ENCODE results near the gene CENPP. TPM values are rescaled to one million over a fixed set of nuclear protein-coding genes. Genes with fewer than 3 reads are reported as not detected.

CENPP gene
- total RNA-seq, 1 experiment from 2014 or later = 4.2 TPM

GRCh38 chr9:92506184-92506857, 180.6 kb downstream of the CENPP start:
- H3K36me3 Mint-ChIP-seq (ENCODE audit: insufficient read depth, unreplicated experiment) = peaks cover 17% of the 10 kb centered on the region
- H3K27me3 Mint-ChIP-seq (ENCODE audit: insufficient read depth, unreplicated experiment) = no peaks in the 10 kb centered on the region
- intact Hi-C loops (cut with micrococcal nuclease) = loop anchor here (1.0 to 10.0 kb wide), 5 partner anchors 66 to 288 kb away; partner anchors contain the start of genes CENPP and NOL8
- H3K9me3 Mint-ChIP-seq (ENCODE audit: unreplicated experiment) = no peaks in the 10 kb centered on the region
- peak overlapping the region; percentile 82 for H3K27ac Mint-ChIP-seq (ENCODE audit: low read depth, unreplicated experiment)
- ChIA-PET POLR2A (interaction anchor here (0.5 to 6.3 kb wide), 26 partner anchors 10 to 328 kb away, joined by 3 to 64 read pairs (median 4); partner anchors contain the start of genes ASPN, CENPP, IPPK and NOL8), CTCF (interaction anchor here (1.0 kb wide), 1 partner anchor 10 kb away, joined by 4 read pairs; no protein-coding TSS in a partner anchor)
- H3K4me3 Mint-ChIP-seq (ENCODE audit: unreplicated experiment) = peak overlapping the region; percentile 72
- TF ChIP-seq, protein P1, sequence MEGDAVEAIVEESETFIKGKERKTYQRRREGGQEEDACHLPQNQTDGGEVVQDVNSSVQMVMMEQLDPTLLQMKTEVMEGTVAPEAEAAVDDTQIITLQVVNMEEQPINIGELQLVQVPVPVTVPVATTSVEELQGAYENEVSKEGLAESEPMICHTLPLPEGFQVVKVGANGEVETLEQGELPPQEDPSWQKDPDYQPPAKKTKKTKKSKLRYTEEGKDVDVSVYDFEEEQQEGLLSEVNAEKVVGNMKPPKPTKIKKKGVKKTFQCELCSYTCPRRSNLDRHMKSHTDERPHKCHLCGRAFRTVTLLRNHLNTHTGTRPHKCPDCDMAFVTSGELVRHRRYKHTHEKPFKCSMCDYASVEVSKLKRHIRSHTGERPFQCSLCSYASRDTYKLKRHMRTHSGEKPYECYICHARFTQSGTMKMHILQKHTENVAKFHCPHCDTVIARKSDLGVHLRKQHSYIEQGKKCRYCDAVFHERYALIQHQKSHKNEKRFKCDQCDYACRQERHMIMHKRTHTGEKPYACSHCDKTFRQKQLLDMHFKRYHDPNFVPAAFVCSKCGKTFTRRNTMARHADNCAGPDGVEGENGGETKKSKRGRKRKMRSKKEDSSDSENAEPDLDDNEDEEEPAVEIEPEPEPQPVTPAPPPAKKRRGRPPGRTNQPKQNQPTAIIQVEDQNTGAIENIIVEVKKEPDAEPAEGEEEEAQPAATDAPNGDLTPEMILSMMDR (IDR thresholded peaks at IDR 0.05; ENCODE audit: unreplicated experiment) = no peak
- H3K4me1 Mint-ChIP-seq (ENCODE audit: insufficient read depth, unreplicated experiment) = peaks cover 36% of the 10 kb centered on the region
- no TSS peak for BruUV-seq (replicated peaks)
- peak; percentile 98 for DNase-seq (ENCODE audit: unreplicated experiment)

GRCh38 chr9:92507005-92507404, 181.3 kb downstream of the CENPP start:
- ChIA-PET POLR2A (interaction anchor here (0.6 to 6.3 kb wide), 16 partner anchors 12 to 526 kb away, joined by 3 to 64 read pairs (median 4); partner anchors contain the start of genes ASPN, CENPP, IPPK and NOL8), CTCF (interaction anchor here (1.0 kb wide), 1 partner anchor 9 kb away, joined by 4 read pairs; no protein-coding TSS in a partner anchor)
- Mint-ChIP-seq H3K4me1 (ENCODE audit: insufficient read depth, unreplicated experiment) (peaks cover 29% of the 10 kb centered on the region), H3K27me3 (ENCODE audit: insufficient read depth, unreplicated experiment) (no peaks in the 10 kb centered on the region), H3K36me3 (ENCODE audit: insufficient read depth, unreplicated experiment) (peaks cover 11% of the 10 kb centered on the region), H3K27ac (ENCODE audit: low read depth, unreplicated experiment) (peak overlapping the region; percentile 82), H3K9me3 (ENCODE audit: unreplicated experiment) (no peaks in the 10 kb centered on the region), H3K4me3 (ENCODE audit: unreplicated experiment) (peak overlapping the region; percentile 72)
- BruUV-seq (replicated peaks) = TSS peak; percentile 94
- intact Hi-C loops (cut with micrococcal nuclease) = loop anchor here (5.0 to 10.0 kb wide), 4 partner anchors 100 to 288 kb away; partner anchors contain the start of genes CENPP and NOL8
- TF ChIP-seq, protein P1 (IDR thresholded peaks at IDR 0.05; ENCODE audit: unreplicated experiment) = no peak
- DNase-seq (ENCODE audit: unreplicated experiment) = no peak

DNA sequence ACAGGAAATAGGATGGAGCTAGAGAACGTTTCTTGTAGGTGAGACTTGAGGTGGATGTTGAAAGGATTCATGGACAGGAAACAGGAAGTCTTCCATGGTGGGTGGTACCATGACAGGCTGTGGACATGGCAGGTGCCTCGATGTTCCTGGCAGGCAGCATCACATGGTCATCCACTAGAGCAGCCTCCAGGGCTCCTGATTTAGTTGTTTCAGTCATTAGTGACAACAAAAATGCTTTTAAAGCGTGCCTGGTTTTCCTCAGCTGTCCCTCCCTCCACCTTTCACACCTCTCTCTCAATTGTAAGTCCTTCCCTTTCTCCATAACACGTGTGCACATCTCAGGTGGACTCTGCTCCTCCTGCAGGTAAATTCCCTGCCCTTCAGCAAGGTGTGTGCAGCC, 181.7 kb downstream of the CENPP start:
- H3K4me3 Mint-ChIP-seq (ENCODE audit: unreplicated experiment) = no peak overlapping the region
- intact Hi-C loops (cut with micrococcal nuclease) = loop anchor here (5.0 to 10.0 kb wide), 4 partner anchors 100 to 287 kb away; partner anchors contain the start of genes CENPP and NOL8
- peak overlapping the region; percentile 82 for H3K27ac Mint-ChIP-seq (ENCODE audit: low read depth, unreplicated experiment)
- no TSS peak for BruUV-seq (replicated peaks)
- ChIA-PET POLR2A (interaction anchor here (0.6 to 6.3 kb wide), 9 partner anchors 12 to 526 kb away, joined by 3 to 64 read pairs (median 6); partner anchors contain the start of genes ASPN, CENPP, IPPK and NOL8), CTCF (interaction anchor here (1.1 kb wide), 1 partner anchor 127 kb away, joined by 3 read pairs; no protein-coding TSS in a partner anchor)
- H3K9me3 Mint-ChIP-seq (ENCODE audit: unreplicated experiment) = no peaks in the 10 kb centered on the region
- peaks cover 6% of the 10 kb centered on the region for H3K36me3 Mint-ChIP-seq (ENCODE audit: insufficient read depth, unreplicated experiment)
- no peaks in the 10 kb centered on the region for H3K27me3 Mint-ChIP-seq (ENCODE audit: insufficient read depth, unreplicated experiment)
- peaks cover 25% of the 10 kb centered on the region for H3K4me1 Mint-ChIP-seq (ENCODE audit: insufficient read depth, unreplicated experiment)
- no peak for DNase-seq (ENCODE audit: unreplicated experiment)
- TF ChIP-seq, protein P1 (IDR thresholded peaks at IDR 0.05; ENCODE audit: unreplicated experiment) = no peak

Measured in MCF 10A (cell line).